ENCODE results near the gene GPR50. TPM values are rescaled to one million over a fixed set of nuclear protein-coding genes. Genes with fewer than 3 reads are reported as not detected.

The GPR50 gene
- not detected in 2 replicates for total RNA-seq

DNA sequence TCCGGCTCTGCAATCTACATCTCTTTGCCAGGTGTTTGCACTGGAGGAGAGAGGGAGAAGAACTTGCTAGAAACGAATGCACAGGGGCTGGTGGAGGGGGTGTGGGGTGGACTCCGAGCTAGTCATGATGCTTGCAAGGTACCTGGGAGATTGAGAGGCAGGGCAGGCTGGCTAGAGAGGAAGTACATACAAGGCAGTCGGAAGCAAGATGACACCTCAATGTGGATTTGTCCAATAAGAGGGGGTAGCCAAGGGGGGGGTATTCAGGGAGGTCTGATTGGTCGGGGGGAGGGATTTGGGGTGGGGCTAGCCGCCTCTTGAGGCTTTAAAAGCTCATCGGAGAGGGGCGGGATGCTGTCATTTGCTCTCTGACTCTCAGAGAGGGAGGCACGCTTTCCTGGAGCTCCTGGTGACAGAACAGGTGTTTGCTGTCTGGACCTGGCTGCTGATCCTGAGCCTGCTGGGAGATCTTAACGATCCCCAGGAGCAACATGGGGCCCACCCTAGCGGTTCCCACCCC, at the start of gene GPR50:
Gene GPR50 (plus strand): TSS at position 354 of the 520 bp plus-strand sequence. CDS start 138 bp downstream, at position 492.

Other genes with a start within 250 kb of the GPR50 start
- gene HMGB3, start 193.2 kb upstream of the GPR50 start, total RNA-seq = 23.5 and 23.8 TPM in 2 replicates
- 32.7 and 50.1 TPM in 2 replicates for gene VMA21, start 220.6 kb downstream of the GPR50 start, total RNA-seq